ENCODE data around the gene LHPP.
"Not testable (repeated sequence)": the region's sequence is repeated elsewhere in the genome, so short reads cannot be mapped to it uniquely, and the experiment has no call there.

The LHPP gene

DNA sequence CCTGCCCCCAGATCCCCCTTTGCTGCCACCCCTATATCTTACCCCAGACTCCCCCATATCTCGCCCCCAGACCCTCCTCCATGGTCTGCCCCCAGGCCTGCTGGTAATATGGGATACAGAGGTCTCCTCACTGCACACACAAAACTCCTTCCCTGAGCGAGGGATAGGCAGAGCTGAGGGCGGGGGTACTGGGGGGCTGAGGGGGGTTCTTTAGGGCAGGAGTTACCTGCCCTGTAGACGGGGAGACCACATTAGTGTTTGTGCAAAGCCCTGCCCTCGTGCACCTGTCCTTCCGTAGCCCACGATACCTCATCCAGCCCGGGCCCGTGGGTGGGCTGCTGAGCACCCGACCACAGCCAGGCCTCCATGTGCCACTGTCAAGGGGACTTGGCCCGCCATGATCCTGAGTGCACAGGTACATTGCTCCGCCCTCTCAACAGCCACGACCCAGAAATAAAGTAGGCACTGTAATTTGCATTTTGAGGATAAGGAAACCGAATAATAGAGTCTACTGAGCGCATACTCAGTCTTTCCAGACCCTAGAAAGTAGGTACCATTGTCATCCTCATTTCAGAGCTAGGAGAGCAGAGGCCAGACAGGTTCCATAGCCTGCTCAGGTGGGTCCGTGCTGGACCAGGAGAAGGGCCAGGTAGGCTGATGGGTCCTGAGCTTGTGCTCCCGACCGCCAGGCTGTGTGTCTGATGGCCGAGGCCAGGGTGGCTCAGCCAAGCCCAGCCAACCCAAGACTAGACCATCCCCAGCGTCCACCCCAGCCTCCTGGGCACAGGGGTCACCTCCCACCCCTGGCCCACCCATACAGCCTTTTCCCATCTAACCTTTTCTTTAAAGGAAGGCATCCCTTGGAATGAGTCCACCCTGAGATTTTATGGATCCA, 115.2 kb downstream of the LHPP start:
- DNase-seq = no peak

DNA sequence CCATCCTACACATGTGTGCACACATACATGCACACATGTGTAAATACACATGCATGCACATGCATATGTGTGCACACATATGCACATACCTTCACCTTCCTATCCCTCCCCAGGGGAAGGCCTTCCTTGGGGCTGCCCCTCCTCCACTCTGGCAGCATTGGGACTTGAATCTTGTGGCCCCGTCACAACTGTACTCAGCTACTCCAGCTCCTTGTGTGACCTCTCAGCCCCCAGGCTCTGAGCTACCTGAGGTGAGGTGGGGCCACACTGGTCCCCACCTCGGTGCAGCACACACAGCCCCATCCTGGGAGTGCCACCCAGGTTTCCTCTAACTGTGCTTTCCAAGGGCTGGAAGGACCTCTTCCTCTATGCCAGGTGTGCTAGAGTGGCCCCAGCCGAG, 116.0 kb downstream of the LHPP start:
- no peak for DNase-seq

DNA sequence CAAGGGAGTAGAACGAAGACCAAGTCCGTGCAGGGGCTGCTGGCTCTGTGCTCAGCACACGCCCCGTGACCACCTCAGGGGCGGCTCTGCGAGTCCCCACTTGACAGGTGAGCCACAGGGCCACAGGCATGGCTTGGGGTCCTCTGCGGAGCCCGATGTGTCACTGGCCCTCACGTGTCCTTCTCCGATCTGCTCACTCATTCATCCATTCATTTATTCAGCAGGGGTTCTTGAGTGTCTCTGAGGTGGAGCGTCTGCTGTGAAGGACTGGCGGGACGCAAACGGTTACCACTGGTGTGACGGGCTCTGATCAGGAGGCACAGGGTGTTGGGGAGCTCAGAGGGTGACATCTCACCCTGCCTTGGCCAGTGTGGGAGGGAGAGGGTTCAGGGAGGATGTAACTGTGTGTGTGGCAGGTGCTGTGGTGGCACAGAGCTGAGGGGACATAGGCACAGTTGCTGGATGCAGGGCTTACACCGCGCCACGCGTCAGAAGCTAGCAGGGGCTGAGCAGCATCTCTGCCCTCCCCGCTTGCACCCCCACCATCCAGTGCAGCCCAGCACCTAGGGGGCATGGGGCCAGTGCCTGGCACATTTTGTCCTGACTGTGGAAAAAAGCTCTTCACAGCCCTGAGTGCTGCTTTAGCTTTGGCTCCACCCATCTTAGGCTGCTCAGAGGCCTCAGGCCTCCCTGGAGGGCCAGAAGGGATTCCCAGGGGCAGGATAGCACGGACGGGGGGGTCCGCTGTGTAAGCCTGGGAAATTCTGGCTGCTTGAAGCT, 116.8 kb downstream of the LHPP start:
- no peak for DNase-seq

DNA sequence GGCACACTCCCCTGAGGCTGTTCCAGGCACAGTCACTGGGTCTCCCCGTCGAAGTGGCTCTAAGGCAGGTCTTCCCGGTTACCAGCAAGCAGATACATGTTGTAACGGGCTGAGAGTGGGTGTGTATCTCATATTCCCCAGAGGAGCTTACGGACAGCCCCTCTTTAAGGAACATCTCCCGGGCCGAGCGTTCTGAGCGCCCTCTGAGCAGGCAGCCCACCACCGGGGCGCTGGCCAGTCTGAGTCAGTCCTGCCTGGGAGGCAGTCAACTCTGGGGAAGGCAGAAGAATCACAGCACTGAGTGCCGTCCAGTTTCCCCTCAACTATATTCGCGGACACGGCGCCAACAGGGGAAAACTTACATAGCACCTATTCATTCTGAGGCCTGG, 117.4 kb downstream of the LHPP start:
- DNase-seq = no peak

DNA sequence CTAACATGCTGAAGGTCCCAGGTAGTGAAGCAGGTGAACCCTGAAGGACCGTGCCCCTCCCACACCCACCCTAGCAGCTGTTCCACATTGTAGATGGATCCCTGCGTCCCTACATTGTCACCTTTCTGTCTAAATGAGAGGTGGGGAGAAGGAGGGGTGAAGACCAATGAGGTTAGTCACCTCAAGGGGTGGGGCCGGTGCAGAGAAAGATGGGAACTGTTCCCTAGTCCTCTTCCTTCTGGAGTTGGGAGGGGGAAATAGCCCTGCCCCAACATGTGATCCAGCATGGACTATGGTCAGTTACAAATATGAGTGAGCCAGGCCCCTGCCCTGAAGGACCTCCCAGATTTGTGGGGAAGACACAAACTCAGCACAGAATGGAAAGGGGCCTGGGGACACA, 124.5 kb downstream of the LHPP start:
- DNase-seq = no peak

DNA sequence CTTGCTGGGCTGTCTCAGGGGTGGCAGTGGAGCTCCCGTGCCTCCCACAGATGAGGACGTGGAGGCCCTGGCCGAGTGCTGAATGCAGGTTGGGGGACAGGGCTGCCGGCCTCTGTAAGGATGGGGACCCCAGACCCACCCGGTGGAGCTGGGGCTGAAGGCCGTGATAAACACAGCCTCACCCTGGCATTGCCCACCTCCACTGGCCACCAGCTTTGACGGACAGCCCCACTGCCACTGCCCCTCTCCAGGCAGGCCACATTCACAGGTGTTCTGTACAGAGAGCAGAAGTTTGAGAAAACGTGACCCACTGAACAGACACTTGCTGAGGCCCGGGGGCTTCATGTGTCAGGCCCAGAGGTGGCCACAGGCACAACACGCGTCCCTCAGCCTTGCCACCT, 126.2 kb downstream of the LHPP start:
- DNase-seq = no peak

DNA sequence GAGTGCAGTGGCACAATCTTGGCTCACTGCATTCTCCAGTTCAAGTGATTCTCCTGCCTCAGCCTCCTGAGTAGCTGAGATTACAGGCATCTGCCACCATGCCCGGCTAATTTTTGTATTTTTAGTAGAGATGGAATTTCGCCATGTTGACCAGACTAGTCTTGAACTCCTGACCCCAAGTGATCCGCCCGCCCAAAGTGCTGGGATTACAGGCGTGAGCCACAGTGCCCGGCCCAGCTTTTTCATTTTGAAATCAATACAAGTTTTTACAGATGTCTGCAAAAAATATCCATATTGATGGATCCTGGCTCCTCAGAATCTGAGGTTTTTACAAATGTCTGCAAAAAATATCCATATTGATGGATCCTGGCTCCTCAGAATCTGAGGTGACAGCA, 126.7 kb downstream of the LHPP start:
- not testable (repeated sequence) for DNase-seq

DNA sequence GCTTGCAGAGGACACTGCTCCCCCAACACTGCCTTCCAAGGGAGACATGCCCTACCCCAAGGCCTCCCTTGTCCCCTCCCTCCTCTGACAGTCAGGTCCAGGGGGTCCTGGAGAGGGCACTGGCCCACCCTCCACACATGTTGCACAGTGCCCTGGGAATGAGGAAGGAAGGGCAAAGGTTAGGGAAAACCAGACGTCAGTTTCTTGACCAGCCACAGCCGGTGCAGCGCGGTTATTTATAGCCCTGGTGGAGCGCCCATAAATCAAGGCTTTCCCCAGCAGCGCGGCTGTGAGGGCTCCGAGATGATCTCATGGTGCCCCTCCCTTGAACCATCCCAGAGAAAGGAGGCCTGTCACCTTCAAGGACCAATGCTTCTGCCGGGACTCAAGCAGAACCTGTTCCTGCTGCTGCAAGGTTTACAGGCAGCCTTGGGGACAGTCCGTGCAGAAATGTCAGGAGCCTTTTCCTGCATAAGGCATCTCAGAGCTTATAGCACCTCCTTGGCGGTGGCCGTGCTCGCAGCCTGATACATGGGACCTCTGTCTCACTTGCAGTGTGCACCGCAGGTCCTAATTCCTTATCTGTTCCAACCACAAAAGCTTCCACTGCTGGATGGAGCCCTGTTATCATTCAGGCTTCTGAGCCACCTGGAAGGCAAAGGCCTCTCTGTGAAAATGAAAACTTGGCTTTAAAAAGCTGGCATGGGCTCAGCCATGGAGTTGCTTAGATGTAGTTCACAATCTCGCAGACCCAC, 127.3 kb downstream of the LHPP start:
- DNase-seq = no peak

DNA sequence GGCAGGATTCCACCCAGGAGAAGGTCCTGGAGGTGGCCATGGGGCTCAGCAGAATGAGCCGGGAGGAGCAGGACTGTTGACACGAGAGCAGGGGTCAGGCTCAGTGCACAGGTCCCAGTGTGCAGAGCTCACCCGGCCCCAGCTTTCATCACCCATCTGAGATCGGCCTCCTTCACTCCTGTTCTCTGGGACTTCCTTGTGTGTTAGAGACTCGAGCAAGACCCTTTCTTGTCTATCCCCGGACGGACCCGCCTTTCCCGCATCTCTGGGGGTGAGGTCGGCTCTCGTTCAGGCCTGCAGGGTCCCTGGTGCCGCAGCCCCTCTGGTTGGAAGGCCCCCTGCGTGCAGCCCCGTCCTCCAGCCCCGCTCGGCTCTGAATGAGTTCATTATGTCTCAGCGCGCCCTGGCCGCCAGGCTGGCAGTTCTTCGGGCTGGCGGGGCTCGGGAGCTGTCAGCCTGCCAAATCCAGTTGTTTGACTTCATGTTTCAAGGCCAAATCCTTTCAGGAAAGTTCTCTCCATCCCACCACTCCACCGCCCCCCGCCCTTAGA, 127.9 kb downstream of the LHPP start:
- DNase-seq = no peak

DNA sequence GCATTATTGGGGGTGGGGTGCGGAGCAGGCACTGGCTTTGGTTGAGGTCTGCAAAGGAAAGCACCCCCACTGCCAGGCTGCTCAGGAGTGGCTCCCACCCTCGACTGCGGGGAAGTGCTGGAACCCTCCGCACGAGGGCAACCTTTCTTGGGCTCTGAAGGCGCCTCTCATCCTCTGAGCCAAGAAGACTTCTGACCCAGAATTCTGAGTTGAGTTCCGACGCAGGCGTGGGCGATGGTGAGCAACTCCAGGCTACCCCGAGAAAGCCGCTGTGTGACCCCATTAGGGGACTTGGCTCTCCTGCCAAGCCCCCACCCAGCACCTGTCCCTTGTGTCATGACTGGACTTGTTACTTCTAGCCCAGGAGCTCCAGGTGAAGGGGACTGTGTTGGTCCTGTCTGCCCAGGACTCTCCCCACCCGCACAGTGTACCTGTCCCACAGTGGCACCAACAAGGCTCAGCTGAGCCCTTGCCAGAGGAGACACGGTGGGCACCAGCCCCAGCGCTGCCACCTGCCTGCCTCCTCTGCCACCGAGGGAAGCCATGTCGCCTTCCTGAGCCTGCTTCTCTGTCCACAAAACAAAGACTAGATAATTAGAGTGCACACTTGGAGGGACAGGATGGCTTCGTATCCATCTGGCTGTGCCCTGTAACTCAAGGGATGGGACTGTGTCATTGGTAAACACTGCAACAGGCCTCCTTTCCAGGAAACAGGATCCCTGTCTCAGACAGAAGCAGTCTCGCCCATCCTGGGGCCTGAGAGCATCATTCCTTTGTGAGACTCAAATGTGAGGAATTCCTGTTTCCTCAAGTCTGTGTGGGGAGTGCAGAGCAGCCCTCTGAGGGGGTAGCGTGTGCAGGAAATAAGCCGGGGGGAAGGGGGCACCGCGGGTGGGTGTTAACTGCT, 128.8 kb downstream of the LHPP start:
- DNase-seq = no peak

DNA sequence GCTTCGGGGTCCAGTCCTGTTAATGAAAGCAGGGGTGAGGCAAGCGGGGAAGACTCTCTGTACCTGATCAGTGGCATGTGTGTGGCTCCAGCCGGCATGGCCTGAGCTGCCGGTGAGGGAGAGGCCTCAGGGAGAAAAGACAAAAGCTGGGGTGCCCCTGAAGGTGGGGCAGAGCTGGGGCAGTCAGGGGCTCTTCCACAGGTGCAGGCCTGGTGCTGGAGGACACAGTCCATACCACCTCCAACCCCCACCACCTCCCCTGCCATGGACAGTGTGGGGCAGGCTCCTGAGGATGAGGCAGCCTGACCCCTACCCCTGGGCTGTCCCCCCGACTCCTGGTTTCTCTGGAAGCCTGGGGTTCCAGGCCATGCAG, 129.5 kb downstream of the LHPP start:
- DNase-seq = no peak

DNA sequence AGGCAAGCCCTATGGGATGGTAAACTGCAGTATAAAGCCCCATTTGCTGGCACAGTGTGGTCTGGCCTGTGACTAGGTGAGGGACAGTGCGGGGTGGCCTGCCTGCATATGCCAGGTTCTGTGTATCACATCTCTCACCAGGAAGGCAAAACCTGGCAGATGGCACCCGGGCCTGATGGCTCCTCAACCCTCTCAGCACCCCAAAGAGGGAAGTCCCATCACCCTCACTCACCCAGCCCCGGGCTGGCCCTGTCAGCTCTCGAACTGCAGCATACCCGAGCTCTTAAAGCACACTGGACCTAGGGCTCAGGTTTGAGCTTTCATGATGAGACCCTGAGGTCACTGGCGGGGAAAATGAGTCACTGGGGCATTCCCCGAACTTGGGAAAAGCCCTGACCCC, 130.5 kb downstream of the LHPP start:
- DNase-seq = no peak

DNA sequence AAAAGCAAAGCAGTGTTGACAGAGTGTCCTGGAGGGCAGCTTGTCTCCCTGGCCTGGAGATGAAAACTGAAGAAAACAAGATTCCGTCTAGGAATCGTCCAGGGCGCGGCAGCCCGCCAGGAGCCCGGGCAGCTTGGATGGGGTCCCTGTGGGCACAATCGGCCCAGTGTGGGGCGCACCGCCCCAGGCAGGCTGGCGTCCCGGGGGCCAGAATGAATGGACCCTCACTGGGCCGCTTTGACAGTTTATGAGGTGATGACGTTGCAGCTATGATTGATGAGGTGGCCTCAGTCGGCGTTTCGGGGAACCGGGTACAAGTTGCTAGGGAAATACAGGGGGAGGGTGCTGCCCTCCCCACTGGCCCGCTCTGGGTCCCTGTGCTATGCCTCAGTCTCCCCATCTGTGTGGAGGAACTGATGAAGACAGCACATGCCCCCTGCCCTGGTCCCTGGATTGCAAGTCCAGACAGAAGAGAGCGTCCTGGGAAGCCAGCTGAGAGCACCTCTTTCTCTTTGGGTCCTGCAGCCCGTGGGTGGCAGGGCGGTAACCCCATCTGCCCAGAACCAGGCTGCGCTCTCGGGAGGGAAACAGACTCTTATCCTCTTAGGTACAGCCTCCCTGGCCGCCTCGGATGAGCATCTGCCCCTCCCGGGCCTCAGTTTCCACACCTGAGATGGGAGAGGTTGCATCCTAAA, 131.3 kb downstream of the LHPP start:
- no peak for DNase-seq

DNA sequence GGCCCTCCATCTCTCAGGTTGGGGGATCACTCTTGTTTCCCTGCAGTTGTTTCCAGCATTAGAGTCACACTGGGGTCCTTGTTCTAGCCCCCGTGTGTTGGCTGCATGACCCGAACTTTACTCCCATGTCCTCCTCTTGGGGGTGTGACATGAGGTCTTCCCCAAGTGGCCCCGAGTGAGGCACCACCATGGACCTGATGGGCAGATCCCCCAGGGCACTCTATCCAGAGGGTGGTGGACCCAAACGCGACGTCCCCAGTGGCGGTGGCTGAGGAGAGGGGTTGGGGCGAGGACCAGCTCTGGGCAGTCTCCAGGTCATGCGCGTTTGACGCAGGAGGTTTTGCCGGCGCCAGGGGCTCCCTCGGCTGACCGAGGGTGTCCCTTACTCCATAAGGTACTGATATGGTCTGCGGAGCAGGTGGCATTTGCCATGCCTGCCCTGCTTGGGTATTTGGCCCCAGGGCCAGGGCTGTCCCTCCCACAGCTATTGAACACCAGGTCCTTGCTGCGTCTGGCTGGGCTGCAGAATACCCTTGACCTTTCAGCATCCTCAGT, 131.9 kb downstream of the LHPP start:
- DNase-seq = no peak

DNA sequence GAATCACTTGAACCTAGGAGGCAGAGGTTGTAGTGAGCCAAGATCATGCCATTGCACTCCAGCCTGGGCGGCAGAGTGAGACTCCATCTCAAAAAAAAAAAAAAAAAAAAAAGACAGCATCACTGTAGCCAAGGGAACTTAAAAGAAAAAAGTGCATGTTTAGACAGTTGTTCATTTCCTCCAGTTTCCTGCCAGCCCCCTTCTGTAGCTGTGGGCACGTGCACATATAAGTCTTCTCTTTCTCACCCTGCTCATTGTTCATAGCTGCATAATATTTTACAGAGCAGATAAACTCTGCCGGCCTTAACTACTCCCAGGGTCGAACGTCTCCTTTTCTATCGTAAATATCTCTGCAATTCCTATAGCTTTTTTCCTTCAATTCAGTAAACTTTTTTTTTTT, 132.6 kb downstream of the LHPP start:
- DNase-seq = no peak

DNA sequence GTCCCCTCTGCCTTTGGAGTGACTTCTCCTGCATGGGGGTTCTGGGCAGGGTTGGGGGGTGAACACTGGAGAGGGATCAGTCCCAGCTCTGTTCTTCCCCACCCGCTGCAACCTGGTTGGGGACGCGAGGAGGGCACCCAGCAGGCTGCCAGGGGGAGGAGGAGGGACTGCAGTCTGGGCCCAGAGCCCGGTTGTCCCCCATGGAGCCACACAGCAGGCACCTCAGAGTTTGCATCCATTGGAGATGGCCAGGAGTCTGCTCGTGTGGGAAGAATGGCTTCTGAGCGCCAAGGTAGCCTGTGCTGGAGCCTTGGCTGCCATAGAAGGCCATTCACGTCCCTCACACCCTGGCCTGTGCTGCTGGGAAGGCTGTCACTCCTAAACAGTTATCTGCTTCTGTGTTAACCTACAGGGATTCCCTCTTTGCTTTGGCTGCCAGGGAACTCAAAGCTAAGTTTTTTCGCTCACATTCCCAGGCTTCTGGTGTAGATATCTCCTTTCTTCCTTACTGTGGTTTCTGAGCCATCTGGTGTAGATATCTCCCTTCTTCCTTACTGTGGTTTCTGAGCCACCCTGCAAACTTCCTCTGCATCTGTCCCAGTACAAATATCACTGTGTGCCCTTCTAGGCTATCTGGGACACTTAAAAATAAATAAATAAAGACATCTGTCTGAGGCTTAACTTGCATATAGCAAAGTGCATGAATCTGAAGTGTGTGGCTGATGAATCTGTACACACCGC, 133.7 kb downstream of the LHPP start:
- no peak for DNase-seq

DNA sequence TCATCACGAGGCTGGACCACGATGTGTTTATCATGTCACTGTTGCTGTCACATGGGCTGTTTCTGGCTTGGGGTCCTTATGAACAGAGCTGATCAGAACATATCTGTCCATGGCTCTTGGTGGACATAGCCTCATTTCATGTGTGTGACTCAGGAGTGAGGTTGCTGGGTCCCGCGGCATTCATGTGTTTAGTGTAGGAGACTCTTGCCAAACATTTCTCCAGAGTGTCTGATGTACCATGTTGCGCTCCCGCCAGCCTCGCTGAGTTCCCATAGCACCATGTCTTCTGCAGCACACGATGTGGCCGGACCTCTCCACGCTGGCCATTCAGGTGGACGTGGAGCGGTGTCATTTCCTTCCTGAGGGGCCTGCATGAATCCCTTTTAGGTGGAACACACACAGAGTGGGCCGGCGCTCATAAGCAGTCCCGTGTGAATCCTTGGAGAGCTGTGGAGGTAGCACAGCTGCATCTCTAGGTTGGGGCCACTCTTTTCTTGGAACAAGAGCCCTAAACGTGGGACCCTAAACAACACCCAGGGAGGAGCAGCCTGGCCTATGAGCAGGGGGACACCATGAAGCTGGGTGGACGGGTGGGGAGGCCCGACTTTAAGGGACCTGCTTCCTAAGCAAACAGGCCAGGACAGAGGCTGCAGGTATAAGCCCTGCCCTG, 134.6 kb downstream of the LHPP start:
- no peak for DNase-seq

DNA sequence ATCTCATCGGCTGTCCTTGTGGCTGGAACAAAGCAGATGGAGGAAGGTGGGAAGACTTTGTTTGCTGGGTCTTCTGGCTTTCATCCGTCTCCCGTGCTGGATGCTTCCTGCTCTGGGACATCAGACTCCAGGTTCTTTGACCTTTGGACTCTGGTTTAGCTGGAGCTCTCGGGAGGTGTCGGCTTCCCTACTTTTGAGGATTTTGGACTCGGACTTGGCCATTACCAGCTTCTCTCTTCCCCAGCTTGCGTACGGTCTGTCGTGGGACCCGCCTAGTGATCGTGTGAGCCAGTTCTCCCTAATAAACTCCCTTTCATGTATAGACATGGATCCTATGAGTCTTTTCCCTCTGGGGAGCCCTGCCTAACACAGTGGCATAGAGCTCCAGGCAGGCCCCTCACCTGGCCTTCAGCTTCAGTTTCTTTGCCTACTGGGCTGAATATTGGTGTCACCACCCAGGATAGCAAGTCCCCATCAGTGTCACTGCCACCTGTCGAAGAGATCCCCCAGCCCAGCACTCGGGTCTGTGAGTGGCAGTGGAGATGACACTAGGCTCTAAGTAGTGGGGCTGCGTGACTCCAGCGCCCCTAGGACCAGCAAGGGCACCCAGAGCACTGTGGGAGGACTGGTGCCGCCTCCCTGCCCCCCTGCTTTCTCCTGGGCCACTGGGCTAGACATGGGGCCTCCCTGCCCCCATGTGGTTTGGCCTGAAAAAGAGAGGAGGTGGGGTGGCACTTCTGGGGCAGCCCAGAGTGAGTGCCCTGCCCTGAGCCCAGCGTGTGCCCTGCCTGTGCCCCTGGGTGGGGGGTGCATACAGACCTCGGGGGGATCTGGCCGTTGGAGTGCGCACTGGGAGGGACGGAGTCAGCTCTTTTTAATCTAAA, 135.6 kb downstream of the LHPP start:
- no peak for DNase-seq

DNA sequence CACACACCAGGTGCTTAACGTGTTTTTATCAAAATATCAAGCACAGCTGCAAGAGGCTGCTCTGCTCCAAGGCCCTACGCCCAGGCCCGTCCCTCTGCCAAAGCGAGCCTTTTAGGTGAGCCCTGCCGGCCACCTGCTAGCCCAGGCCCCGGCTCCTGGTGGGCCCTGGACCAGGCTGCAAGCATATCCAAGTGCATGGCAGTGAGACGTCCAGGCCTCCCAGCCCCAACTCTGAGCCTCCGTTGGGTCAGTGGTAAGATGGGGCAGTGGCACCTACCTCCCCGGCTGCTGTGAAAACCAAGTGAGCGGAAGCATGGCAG, 136.2 kb downstream of the LHPP start:
- DNase-seq = no peak
